ENCODE measurements around the gene DNAL1.
"Not testable (repeated sequence)": the region's sequence is repeated elsewhere in the genome, so short reads cannot be mapped to it uniquely, and the experiment has no call there.

Gene DNAL1

DNA sequence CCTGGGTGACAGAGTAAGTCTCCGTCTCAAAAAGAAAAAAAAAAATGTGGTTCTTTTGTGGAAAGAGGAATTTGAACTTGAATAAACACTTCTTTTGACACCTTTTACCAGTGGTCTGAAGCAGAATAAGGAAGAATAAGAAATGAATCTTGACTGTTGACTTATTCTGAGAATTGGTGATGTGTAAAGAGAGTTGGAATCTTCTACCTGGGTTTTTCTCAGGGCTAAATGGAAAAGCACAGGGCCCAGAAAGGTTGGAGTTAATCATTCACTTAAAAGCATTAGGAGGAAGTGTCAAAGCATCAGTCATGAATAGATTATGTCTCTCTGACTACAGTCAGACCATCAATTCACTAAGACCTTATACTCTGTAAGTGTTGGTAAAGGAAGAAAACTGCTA lies 55.5 kb downstream of the DNAL1 start:
- no peak overlapping the region for H3K4me3 ChIP-seq (ENCODE audit: low read depth, low read length)
- TF ChIP-seq, protein P1, sequence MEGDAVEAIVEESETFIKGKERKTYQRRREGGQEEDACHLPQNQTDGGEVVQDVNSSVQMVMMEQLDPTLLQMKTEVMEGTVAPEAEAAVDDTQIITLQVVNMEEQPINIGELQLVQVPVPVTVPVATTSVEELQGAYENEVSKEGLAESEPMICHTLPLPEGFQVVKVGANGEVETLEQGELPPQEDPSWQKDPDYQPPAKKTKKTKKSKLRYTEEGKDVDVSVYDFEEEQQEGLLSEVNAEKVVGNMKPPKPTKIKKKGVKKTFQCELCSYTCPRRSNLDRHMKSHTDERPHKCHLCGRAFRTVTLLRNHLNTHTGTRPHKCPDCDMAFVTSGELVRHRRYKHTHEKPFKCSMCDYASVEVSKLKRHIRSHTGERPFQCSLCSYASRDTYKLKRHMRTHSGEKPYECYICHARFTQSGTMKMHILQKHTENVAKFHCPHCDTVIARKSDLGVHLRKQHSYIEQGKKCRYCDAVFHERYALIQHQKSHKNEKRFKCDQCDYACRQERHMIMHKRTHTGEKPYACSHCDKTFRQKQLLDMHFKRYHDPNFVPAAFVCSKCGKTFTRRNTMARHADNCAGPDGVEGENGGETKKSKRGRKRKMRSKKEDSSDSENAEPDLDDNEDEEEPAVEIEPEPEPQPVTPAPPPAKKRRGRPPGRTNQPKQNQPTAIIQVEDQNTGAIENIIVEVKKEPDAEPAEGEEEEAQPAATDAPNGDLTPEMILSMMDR (IDR thresholded peaks at IDR 0.05; ENCODE audit: borderline replicate concordance, insufficient read depth, low read depth, low read length) = no peak

DNA sequence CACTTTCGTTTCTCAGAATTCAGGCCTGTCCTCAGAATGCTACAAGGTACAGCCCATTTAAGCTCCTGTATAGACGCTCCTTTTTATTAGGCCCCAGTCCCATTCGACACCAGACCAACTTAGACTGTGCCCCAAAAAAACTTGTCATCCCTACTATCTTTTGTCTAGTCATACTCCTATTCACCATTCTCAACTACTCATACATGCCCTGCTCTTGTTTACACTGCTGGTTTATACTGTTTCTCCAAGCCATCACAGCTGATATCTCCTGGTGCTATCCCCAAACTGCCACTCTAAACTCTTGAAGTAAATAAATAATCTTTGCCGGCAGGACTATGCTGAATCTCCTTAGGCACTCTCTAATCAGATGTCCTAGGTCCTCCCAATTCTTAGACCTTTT lies 63.3 kb downstream of the DNAL1 start:
- H3K4me3 ChIP-seq (ENCODE audit: low read depth, low read length) = not testable (repeated sequence)

DNA sequence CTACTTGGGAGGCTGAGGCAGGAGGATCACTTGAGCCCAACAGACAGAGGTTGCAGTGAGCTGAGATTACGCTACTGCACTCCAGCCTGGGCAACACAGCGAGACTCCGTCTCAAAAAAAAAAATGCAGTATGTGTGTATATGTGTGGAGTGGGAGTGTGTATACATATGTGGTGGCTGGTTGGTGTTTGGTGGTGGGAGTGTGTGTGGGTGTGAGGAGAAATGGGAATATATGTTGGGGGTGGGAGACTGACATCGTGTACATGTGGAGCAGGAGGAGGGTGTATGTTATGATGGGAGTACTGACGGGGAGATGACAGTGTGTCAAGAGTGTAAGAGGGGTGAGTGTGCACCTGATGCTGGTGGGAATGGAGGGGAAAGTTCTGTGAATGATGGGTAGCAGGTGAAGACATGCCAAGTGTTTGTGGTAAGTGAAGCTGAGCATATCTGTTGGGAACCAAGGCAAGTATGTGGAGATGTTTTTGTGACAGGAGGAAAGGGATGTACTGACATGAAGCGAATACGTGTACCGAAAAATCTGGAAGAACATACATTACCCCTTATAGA lies 65.2 kb downstream of the DNAL1 start:
- TF ChIP-seq, protein P1 (IDR thresholded peaks at IDR 0.05; ENCODE audit: borderline replicate concordance, insufficient read depth, low read depth, low read length) = no peak

DNA sequence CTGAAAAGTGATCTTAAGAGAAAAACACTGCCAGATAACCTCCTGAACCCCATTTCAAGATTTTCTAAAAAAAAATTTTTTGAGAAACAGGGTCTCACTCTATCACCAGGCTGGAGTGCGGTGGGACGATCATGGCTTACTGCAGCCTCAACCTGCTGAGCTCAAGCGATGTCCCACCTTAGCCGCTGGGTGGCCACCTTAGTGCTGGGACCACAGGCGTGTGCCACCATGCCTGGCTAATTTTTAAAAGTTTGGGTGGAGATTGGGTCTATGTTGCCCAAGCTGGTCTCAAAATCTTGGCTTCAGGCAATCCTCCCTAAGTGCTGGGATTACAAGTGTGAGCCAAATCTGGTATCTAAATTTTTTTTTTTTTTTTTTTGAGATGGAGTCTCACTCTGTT lies 66.0 kb downstream of the DNAL1 start:
- TF ChIP-seq, protein P1 (IDR thresholded peaks at IDR 0.05; ENCODE audit: borderline replicate concordance, insufficient read depth, low read depth, low read length) = no peak
- no peak overlapping the region for H3K4me3 ChIP-seq (ENCODE audit: low read depth, low read length)

More for the DNA sequence above, 65.2 kb downstream of the DNAL1 start:
- no peak overlapping the region for H3K4me3 ChIP-seq (ENCODE audit: low read depth, low read length)

DNA sequence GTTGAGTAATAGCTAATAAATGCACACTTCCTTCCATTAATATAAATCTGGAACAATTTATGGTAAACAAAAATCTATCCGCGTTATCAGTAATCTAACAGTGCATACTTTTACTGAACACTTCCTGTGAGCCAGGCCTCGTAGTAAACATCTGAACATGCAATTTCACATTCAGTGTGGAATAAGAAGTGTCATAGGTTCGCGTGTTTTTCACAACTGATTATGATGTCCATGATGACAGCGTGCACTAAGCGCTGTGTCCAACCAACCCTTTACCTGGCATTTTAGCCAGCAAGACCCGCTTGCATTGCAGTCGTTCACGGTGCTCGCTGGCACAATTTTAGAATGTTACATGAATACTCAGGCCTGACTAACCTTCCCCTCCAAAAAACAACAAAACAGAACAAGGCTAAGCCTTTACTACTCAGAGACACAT lies 67.3 kb downstream of the DNAL1 start:
- peak overlapping the region; percentile 90 for H3K4me3 ChIP-seq (ENCODE audit: low read depth, low read length)
- TF ChIP-seq, protein P1 (IDR thresholded peaks at IDR 0.05; ENCODE audit: borderline replicate concordance, insufficient read depth, low read depth, low read length) = no peak

DNA sequence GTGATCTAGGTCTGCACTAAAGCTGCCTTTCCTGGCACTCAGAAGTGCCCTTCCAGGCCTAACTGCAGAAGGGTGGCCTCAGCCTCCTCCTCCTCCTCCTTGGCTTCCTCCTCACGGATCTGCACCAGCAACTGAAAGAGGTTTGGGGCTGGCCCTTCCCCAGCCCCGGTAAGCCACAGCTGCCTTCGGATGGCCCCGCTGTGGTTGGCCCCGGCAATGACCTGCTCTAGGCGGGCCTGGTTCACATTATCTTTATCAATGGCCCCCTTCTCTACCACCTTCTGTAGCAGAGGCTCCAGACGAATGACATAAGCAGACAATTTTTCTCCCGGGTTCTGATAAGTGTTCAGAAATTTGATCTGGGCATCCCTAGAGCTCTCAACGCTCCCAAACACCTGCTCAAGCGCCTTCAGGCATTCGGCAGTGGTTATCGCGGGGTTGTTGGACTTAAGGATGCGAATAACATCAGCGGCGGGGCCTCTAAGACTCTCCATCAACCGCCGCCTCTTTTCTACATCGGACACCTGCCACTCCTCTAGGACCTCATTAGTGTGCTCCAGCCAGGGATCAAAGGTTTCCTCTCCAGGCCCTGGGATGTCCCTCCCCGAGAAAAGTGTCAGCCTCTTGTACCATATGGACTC lies 67.9 kb downstream of the DNAL1 start:
- TF ChIP-seq, protein P1 (IDR thresholded peaks at IDR 0.05; ENCODE audit: borderline replicate concordance, insufficient read depth, low read depth, low read length) = no peak
- peak overlapping the region; percentile 90 for H3K4me3 ChIP-seq (ENCODE audit: low read depth, low read length)

DNA sequence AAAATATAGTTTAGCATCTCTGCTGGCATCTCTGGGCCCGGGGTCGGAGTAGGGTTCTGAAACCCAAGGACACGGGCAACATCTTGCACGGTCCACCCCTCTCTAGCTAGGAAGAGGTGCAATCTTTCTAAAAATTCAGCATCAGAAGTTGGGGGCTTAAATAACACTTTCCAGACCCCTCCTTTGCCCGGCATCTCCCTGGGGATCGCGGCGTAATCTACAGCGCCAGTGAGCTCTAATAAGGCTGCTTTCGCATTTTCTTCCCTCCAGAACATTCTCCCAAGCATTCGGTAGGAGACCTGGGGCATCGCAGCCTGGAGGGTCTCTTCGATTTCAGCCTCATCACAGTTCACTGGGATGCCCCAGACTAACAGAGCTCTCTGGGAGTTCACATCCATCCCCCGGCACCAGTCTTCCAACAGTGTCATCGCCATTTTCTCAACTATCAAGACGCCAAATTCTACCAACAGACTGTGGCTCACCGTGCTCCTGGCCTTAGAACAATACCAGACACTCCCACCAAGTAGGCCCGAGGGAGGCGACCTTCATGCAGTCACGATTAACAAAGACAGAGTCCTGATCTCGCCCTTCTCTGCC lies 68.5 kb downstream of the DNAL1 start:
- TF ChIP-seq, protein P1 (IDR thresholded peaks at IDR 0.05; ENCODE audit: borderline replicate concordance, insufficient read depth, low read depth, low read length) = no peak
- H3K4me3 ChIP-seq (ENCODE audit: low read depth, low read length) = peak overlapping the region; percentile 90
